Stimulated activated CD4-positive, alpha-beta T cell treated with anti-CD3 and anti-CD28 coated beads, Interleukin-12 subunit alpha, Interleukin-12 subunit beta, amount 100 ng/mL, for 4 hours (primary cell): Measurements from ENCODE around the gene UBE2S.
"Not testable (repeated sequence)": the region's sequence is repeated elsewhere in the genome, so short reads cannot be mapped to it uniquely, and the experiment has no call there.

Source experiments
- DNase-seq: peaks from one replicate; pipeline ENCODE4 v3.0.0-alpha.2; 2020

Gene UBE2S

GRCh38 chr19:55439052-55439451 lies 31.5 kb upstream of the UBE2S start:
- no peak for DNase-seq

- no peak for DNase-seq
Measured at GRCh38 chr19:55437410-55437809, 29.8 kb upstream of the UBE2S start.

GRCh38 chr19:55436847-55437246 lies 29.3 kb upstream of the UBE2S start:
- no peak for DNase-seq

- no peak for DNase-seq
Measured at GRCh38 chr19:55435020-55435419, 27.4 kb upstream of the UBE2S start.

GRCh38 chr19:55434356-55434919 lies 26.9 kb upstream of the UBE2S start:
- DNase-seq = no peak

- DNase-seq = no peak
Measured at GRCh38 chr19:55433292-55433691, 25.7 kb upstream of the UBE2S start.

- no peak for DNase-seq
Measured at GRCh38 chr19:55432241-55432959, 24.8 kb upstream of the UBE2S start.

- no peak for DNase-seq
Measured at GRCh38 chr19:55431183-55431582, 23.6 kb upstream of the UBE2S start.

- no peak for DNase-seq
Measured at GRCh38 chr19:55426042-55426441, 18.5 kb upstream of the UBE2S start.

GRCh38 chr19:55424518-55424917 lies 16.9 kb upstream of the UBE2S start:
- no peak for DNase-seq

GRCh38 chr19:55423225-55424005 lies 15.8 kb upstream of the UBE2S start:
- no peak for DNase-seq

- DNase-seq = not testable (repeated sequence)
Measured at GRCh38 chr19:55421281-55421680, 13.7 kb upstream of the UBE2S start.

- DNase-seq = no peak
Measured at GRCh38 chr19:55419624-55420236, 12.1 kb upstream of the UBE2S start.

GRCh38 chr19:55419103-55419502 lies 11.5 kb upstream of the UBE2S start:
- DNase-seq = no peak

GRCh38 chr19:55418185-55418584 lies 10.6 kb upstream of the UBE2S start:
- DNase-seq = peak; percentile 22

- DNase-seq = no peak
Measured at GRCh38 chr19:55410168-55410567, 2.6 kb upstream of the UBE2S start.

- DNase-seq = not testable (repeated sequence)
Measured at GRCh38 chr19:55409179-55409578, 1.6 kb upstream of the UBE2S start.

- DNase-seq = no peak
Measured at GRCh38 chr19:55408533-55408872, 915 bp upstream of the UBE2S start.

GRCh38 chr19:55407800-55408532 lies 378 bp upstream of the UBE2S start:
- peak; percentile 96 for DNase-seq

- DNase-seq = peak; percentile 38
Measured at GRCh38 chr19:55406826-55407549, 600 bp downstream of the UBE2S start.

GRCh38 chr19:55406091-55406825 lies 1.3 kb downstream of the UBE2S start:
- DNase-seq = no peak

- DNase-seq = no peak
Measured at GRCh38 chr19:55405638-55406037, 1.9 kb downstream of the UBE2S start.
